B cell (primary cell): Measurements from ENCODE around the gene BST1. TPM values are rescaled to one million over a fixed set of nuclear protein-coding genes. Genes with fewer than 3 reads are reported as not detected.

ENCODE experiments used
- ATAC-seq: fragments of 200-7000 bp; cut with Tn5 transposase; one replicate; pipeline ENCODE4 v1.10.0; 2021; ENCODE audit warnings: low read depth, mild to moderate bottlenecking, moderate number of reproducible peaks, moderate library complexity
- CTCF ChIA-PET: fragments of 350-600 bp; sonication (Branson Sonifier 250); formaldehyde crosslinking; loops from one replicate; lab custom pipeline; 2021; ENCODE audit warnings: antibody characterized with exemption, inconsistent platforms; lab: Charles Lee
- POLR2A ChIA-PET: fragments of 350-600 bp; sonication (Branson Sonifier 250); formaldehyde crosslinking; loops from one replicate; lab custom pipeline; 2021; ENCODE audit warnings: antibody characterized with exemption; lab: Charles Lee
- DNase-seq: peaks from one replicate; pipeline ENCODE4 v3.0.0; 2013
- H2AFZ ChIP-seq: 2 replicates; pipeline ENCODE4 v1.6.1; 2012; ENCODE audit warnings: mild to moderate bottlenecking, low read depth, low read length; ENCODE audit not compliant: insufficient read depth, poor library complexity, severe bottlenecking
- H3K27ac ChIP-seq, 2 donors: 1 replicate in 1 of 2; 2 replicates in 1 of 2; pipeline ENCODE4 v1.5.1; 2012 to 2013; ENCODE audit warnings: low read length in 2 of 2, mild to moderate bottlenecking in 2 of 2, moderate library complexity in 1 of 2
- H3K27me3 ChIP-seq, 4 experiments: fragments of 200-600 bp in 1 of 4; sonication (generic) in 1 of 4; replicated peaks in 1 of 4; 1 replicate in 2 of 4; 2 replicates in 2 of 4; pipeline versions ENCODE4 v1.6.1 to v1.7.0; 2013 to 2016; ENCODE audit warnings: low read length in 3 of 4, mild to moderate bottlenecking in 2 of 4, mixed read lengths in 1 of 4, moderate library complexity in 1 of 4; ENCODE audit not compliant: insufficient read depth in 4 of 4, control insufficient read depth in 3 of 4; ENCODE audit errors: control extremely low read depth in 1 of 4
- H3K36me3 ChIP-seq, 2 experiments: replicated peaks in 1 of 2; 1 replicate in 1 of 2; 2 replicates in 1 of 2; pipeline versions ENCODE4 v1.6.1 to v1.7.1; 2013; ENCODE audit warnings: low read length in 1 of 2; ENCODE audit not compliant: insufficient read depth in 2 of 2, control insufficient read depth in 1 of 2; ENCODE audit errors: control extremely low read depth in 1 of 2, extremely low read depth in 1 of 2
- H3K4me1 ChIP-seq, 2 donors: fragments of 200-600 bp in 1 of 2; sonication (generic) in 1 of 2; 1 replicate in 1 of 2; 2 replicates in 1 of 2; pipeline versions ENCODE4 v1.5.1 to v1.6.1; 2013 to 2017; ENCODE audit warnings: low read length in 2 of 2; ENCODE audit not compliant: control insufficient read depth in 2 of 2, insufficient read depth in 2 of 2
- H3K4me2 ChIP-seq: replicated peaks from 2 replicates; pipeline ENCODE3; 2012; ENCODE audit warnings: mild to moderate bottlenecking, low read depth, low read length; ENCODE audit not compliant: poor library complexity, severe bottlenecking
- H3K4me3 ChIP-seq, 5 experiments: fragments of 200-600 bp in 1 of 5; sonication (generic) in 1 of 5; 1 replicate in 3 of 5; 2 replicates in 2 of 5; pipeline versions ENCODE4 v1.5.1 to v1.7.0; 2011 to 2016; ENCODE audit warnings: low read length in 4 of 5, mild to moderate bottlenecking in 4 of 5, low read depth in 2 of 5, control low read depth in 1 of 5, moderate library complexity in 1 of 5; ENCODE audit not compliant: insufficient read depth in 1 of 5; ENCODE audit errors: control extremely low read depth in 1 of 5, extremely low read depth in 1 of 5
- H3K79me2 ChIP-seq: fragments of 200-600 bp; sonication (generic); one replicate; pipeline ENCODE4 v1.6.0; 2016; ENCODE audit warnings: low read length; ENCODE audit not compliant: control insufficient read depth, insufficient read depth
- H3K9ac ChIP-seq: fragments of 200-600 bp; sonication (generic); 2 replicates; pipeline ENCODE4 v1.6.1; 2017; ENCODE audit warnings: mild to moderate bottlenecking, low read length, moderate library complexity
- H3K9me3 ChIP-seq, 3 donors: one replicate each; pipeline versions ENCODE4 v1.6.1 to v1.7.1; 2013; ENCODE audit warnings: low read length in 2 of 3; ENCODE audit not compliant: control insufficient read depth in 2 of 3, insufficient read depth in 1 of 3; ENCODE audit errors: control extremely low read depth in 1 of 3
- H4K20me1 ChIP-seq: 2 replicates; pipeline ENCODE4 v1.6.0; 2012; ENCODE audit warnings: mild to moderate bottlenecking, low read length; ENCODE audit not compliant: insufficient read depth, control insufficient read depth, poor library complexity, severe bottlenecking
- H3K27ac Mint-ChIP-seq: one replicate; pipeline ENCODE4 v1.8.0; 2021; ENCODE audit warnings: mixed read lengths
- H3K27me3 Mint-ChIP-seq: one replicate; pipeline ENCODE4 v1.8.0; 2021; ENCODE audit warnings: mixed read lengths
- H3K4me1 Mint-ChIP-seq: one replicate; pipeline ENCODE4 v1.8.0; 2021; ENCODE audit warnings: mixed read lengths
- H3K4me3 Mint-ChIP-seq: one replicate; pipeline ENCODE4 v1.8.0; 2021; ENCODE audit warnings: mixed read lengths
- H3K9me3 Mint-ChIP-seq: one replicate; pipeline ENCODE4 v1.8.0; 2022; ENCODE audit warnings: mixed read lengths; ENCODE audit not compliant: insufficient read depth
- CTCF ChIP-seq: fragments of 200-600 bp; IDR thresholded peaks from one replicate; pipeline ENCODE4 v1.8.0; 2022; ENCODE audit warnings: antibody characterized with exemption, mild to moderate bottlenecking
- EZH2 ChIP-seq: IDR thresholded peaks from 2 replicates; pipeline ENCODE4 v1.6.1; 2012; ENCODE audit warnings: borderline replicate concordance, low read depth, mild to moderate bottlenecking, moderate library complexity, low read length; ENCODE audit not compliant: insufficient read depth, poor library complexity, severe bottlenecking
- WGBS: methylation state at CpG from one replicate; pipeline ENCODE4 v1.1.5; 2013; ENCODE audit warnings: missing lambda C conversion rate; ENCODE audit not compliant: insufficient coverage; 5-methylcytosine and 5-hydroxymethylcytosine counted together
- intact Hi-C: fragments of 100-400 bp; cut with micrococcal nuclease; formaldehyde crosslinking; loops from one replicate; pipeline ENCODE4 v1.10.0; 2022
- polyA plus RNA-seq: library from polyadenylated mRNA; depleted of rRNA; stranded (reverse); fragments of >200 nt; gene quantifications from 2 replicates; pipeline ENCODE4 v1.2.3, GENCODE V29; 2012
- total RNA-seq, 2 donors: library from RNA; stranded (reverse); fragments of 120-200 nt in 1 of 2; gene quantifications; 1 replicate in 1 of 2; 2 replicates in 1 of 2; pipeline versions ENCODE4 v1.2.3 to v1.2.4, GENCODE V29; 2013 to 2022

The BST1 gene
- total and polyA plus RNA-seq, 2 donors (not counting 1 experiment from before 2014, with no cell fraction given) = 0.32 to 1.00 TPM

GRCh38 chr4:15711762-15712161 is 8.9 kb downstream of the BST1 start:
- Histone ChIP-seq H3K4me3 (no peak overlapping the region), H4K20me1 (no peaks in the 10 kb centered on the region), H3K9ac (no peak overlapping the region), H2AFZ (no peak overlapping the region), H3K4me1 (no peaks in the 10 kb centered on the region), H3K79me2 (no peaks in the 10 kb centered on the region), H3K27me3 (no peaks in the 10 kb centered on the region), H3K9me3 (no peaks in the 10 kb centered on the region), H3K27ac (no peak overlapping the region), H3K4me2 (no peak overlapping the region), H3K36me3 (no peaks in the 10 kb centered on the region)
- DNase-seq = no peak
- H3K4me3 Mint-ChIP-seq = no peak overlapping the region
- H3K27me3 Mint-ChIP-seq = peaks cover 3% of the 10 kb centered on the region
- ATAC-seq = no peak
- no peak for TF ChIP-seq CTCF
- POLR2A ChIA-PET = no interaction called here
- H3K9me3 Mint-ChIP-seq = no peaks in the 10 kb centered on the region
- intact Hi-C loops = no loop called here
- no peak overlapping the region for H3K27ac Mint-ChIP-seq
- H3K4me1 Mint-ChIP-seq = no peaks in the 10 kb centered on the region
- CTCF ChIA-PET = interaction anchor here (0.8 kb wide), 1 partner anchor 18 kb away, joined by 4 read pairs; no protein-coding TSS in a partner anchor
- WGBS = no CpG with 5 or more reads among the region's 2 CpGs

- Mint-ChIP-seq H3K9me3 (no peaks in the 10 kb centered on the region), H3K27ac (no peak overlapping the region), H3K4me3 (no peak overlapping the region), H3K4me1 (no peaks in the 10 kb centered on the region), H3K27me3 (peaks cover 3% of the 10 kb centered on the region)
- H3K9ac ChIP-seq = no peak overlapping the region
- H4K20me1 ChIP-seq = no peaks in the 10 kb centered on the region
- no peaks in the 10 kb centered on the region for H3K79me2 ChIP-seq
- no peak overlapping the region for H3K27ac ChIP-seq
- no peak for ATAC-seq
- H3K4me2 ChIP-seq = no peak overlapping the region
- ChIA-PET CTCF (interaction anchor here (0.7 to 0.8 kb wide), 2 partner anchors 17 to 170 kb away, joined by 3 to 4 read pairs; no protein-coding TSS in a partner anchor), POLR2A (no interaction called here)
- H3K4me1 ChIP-seq = no peaks in the 10 kb centered on the region
- no peak overlapping the region for H3K4me3 ChIP-seq
- H3K27me3 ChIP-seq = no peaks in the 10 kb centered on the region
- no CpG with 5 or more reads among the region's 1 CpG for WGBS
- intact Hi-C loops = no loop called here
- no peak for TF ChIP-seq CTCF
- TF ChIP-seq EZH2 = no peak
- H3K36me3 ChIP-seq = no peaks in the 10 kb centered on the region
- H3K9me3 ChIP-seq = no peaks in the 10 kb centered on the region
- H2AFZ ChIP-seq = no peak overlapping the region
- no peak for DNase-seq
Observed at GRCh38 chr4:15712214-15712613, 9.3 kb downstream of the BST1 start.
